Embryonic facial prominence (tissue), 1 donor: Measurements from ENCODE around the gene BRD3OS.

ENCODE experiments used
- DNase-seq: peaks from one replicate; pipeline ENCODE4 v3.0.0-alpha.2; 2016; ENCODE audit errors: extremely low spot score

Gene BRD3OS

DNA sequence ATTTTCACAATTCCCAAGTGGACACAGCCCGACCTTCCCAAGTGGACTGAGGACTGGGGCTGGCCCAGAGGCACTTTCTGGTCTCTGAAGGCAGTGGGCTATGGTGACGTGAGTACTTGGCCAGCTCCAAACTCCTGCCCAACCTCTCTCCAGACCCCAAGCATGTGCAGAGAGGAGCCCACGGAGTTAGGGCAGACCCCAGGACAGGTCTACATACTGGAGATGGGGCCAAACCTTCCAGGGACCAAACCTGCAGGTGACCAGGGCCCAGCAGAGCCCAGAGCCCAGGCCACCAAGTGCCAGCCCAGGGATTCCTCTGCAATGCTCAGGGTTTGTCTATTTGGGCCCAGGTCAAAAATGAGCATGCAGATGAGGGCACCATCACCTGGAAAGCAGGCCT lies 27.2 kb downstream of the BRD3OS start:
- DNase-seq: no peak

- no peak for DNase-seq
Observed at GRCh38 chr9:134052941-134053340, 27.7 kb downstream of the BRD3OS start.

GRCh38 chr9:134053401-134053871 lies 28.2 kb downstream of the BRD3OS start:
- DNase-seq: no peak

GRCh38 chr9:134053941-134054761 lies 28.9 kb downstream of the BRD3OS start:
- no peak for DNase-seq

DNA sequence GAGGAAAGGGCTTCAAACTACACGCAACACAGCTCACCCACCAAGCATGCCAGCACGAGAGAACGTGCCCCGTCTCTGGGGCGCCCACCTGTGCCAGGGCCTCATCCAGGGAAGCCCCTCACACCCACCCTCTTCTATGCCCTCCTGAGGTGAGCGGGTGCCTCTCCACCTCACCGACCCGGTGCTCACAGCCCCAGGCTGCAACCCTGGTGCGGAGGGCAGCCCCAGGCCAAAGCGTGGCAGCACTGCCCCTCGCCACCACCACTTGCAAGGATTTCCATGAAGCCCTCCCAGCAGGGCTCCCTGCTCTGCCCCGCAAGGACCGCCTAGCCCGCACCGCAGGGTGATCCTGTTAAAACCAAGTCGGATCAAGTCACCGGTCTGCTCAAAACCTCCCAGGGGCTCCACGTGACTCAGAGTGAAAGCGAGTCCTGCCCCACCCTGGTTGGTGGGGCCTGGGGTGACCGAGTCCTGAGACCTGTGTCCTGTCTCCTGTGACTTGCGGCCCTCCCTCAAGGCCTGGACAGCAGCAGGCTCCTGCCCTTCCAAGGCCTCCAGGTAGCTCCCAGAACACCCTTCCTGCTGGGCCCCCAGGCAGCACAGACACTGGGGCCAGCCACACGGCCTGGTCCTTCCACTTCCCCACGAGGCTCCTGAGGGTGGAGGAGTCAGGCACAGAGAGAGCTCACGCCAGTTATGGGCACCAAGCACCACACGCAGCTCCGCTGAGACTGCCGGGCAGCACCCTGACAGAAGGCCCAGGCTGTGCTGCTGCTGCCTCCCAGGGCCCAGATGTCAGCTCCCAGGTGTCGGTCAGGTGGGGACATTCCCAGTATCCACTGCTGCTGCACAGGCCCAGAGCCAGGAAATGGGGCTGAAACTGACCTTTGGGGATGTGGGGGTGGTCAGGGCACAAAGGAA lies 29.9 kb downstream of the BRD3OS start:
- DNase-seq: no peak

GRCh38 chr9:134055981-134056461 lies 30.7 kb downstream of the BRD3OS start:
- DNase-seq: no peak

GRCh38 chr9:134056483-134057306 lies 31.4 kb downstream of the BRD3OS start:
- DNase-seq: no peak

- DNase-seq: no peak
Observed at GRCh38 chr9:134057307-134057657, 32.0 kb downstream of the BRD3OS start.

- no peak for DNase-seq
Observed at GRCh38 chr9:134057751-134058701, 32.7 kb downstream of the BRD3OS start.

GRCh38 chr9:134058716-134059115 lies 33.4 kb downstream of the BRD3OS start:
- DNase-seq: no peak

DNA sequence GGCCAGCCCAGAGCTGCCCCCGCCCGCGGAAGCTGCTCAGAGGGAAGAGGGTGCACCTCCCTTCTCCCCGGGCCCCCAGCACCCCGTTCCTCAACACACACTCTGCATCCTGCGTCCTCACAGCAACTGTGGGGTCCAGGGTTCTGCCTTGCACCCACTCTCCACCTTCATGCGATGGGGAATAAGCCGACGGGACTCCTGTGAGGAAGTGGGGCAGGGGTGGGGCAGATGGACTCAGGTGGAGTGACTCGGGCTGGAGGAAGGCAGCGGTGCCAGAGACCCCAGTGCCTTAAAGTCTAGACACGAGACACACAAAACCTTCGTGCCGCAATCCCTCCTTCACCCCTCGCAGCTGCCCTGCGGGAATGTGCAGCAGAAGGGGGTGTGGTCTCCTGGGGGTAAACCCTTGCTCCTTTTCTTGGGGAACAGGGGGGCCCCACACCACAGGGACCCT lies 33.9 kb downstream of the BRD3OS start:
- no peak for DNase-seq

GRCh38 chr9:134059661-134060395 lies 34.5 kb downstream of the BRD3OS start:
- no peak for DNase-seq

- no peak for DNase-seq
Observed at GRCh38 chr9:134060546-134060945, 35.3 kb downstream of the BRD3OS start.

DNA sequence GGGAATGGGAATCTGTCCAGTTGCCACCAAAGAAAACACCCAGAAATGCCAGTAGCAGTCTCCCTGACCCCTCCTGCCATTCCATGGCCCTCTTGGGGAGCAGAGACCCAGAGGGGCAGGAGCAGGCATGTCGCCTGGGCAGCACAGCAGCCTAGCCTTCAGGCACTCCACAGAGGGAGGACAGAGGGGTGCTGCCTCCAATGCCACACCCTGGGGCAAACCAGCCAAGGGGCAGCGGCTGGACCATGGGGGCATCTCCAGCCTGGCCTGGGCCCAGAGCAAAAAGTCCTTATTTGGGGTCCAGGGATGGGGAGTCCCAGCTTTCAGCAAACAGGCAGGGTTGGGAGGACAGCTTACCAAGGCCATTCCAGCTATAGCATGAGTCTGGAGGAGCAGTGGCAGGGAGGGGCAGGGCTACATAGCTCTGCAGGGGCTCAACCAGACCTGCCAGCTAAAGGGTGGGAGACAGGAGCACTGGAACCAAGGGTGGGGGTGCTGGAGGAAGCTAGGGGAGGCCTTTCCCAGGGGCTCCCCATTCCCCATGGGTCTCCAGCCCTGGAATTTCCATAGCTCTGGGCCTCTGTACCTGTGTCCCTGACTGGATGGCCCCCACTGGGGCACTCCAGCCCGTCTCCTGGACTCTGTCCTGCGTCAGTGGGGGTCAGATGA lies 35.9 kb downstream of the BRD3OS start:
- DNase-seq: no peak

- DNase-seq: no peak
Observed at GRCh38 chr9:134061688-134062371, 36.5 kb downstream of the BRD3OS start.

- DNase-seq: no peak
Observed at GRCh38 chr9:134062461-134063087, 37.3 kb downstream of the BRD3OS start.

DNA sequence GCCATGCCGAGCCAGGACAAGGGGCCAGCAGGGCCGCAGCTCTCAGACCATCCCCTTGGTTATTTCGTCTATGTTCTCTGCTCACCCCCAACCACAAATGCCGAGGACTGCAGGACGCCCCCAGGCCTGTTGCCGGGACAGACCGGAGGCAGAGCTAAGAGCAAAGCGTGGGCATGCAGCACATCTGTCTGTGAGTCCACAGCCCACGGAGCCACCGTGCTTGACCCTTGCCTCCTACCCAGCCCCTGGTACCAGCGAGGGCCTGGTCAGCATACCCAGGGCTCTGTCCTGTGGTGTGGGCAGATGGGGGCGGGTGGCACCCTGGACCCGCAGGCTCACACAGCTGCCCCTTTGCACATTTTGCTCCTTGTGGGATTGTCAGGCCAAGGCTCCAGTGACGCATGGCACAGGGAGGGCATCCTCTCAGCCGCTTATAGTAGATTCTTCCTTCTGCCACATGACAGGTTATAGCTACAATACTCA lies 37.8 kb downstream of the BRD3OS start:
- DNase-seq: no peak
